Stomach (tissue), 9 donors: ENCODE measurements around the gene RNASET2. TPM values are rescaled to one million over a fixed set of nuclear protein-coding genes. Genes with fewer than 3 reads are reported as not detected.

Experiments used
- DNase-seq, 2 donors: peaks; one replicate each; pipeline versions ENCODE4 v3.0.0 to v3.0.0-alpha.2; 2013 to 2019
- H3K27ac ChIP-seq, 5 donors: fragments of 200-600 bp in 4 of 5; sonication (generic) in 4 of 5; one replicate each; pipeline ENCODE4 v1.5.1; 2013 to 2019; ENCODE audit warnings: mild to moderate bottlenecking in 1 of 5, moderate library complexity in 1 of 5
- H3K27me3 ChIP-seq, 3 donors: fragments of 200-600 bp; sonication (generic); one replicate each; pipeline ENCODE4 v1.5.1; 2017 to 2019; ENCODE audit warnings: mixed run types in 1 of 3
- H3K36me3 ChIP-seq, 4 donors: fragments of 200-600 bp; sonication (generic); 1 replicate in 3 of 4; 2 replicates in 1 of 4; pipeline ENCODE4 v1.5.1; 2016 to 2019
- H3K4me1 ChIP-seq, 4 donors: fragments of 200-600 bp; sonication (generic); one replicate each; pipeline ENCODE4 v1.5.1; 2016 to 2019
- H3K4me3 ChIP-seq, 4 donors: fragments of 200-600 bp; sonication (generic) in 3 of 4; one replicate each; pipeline ENCODE4 v1.5.1; 2016 to 2019; ENCODE audit warnings: mild to moderate bottlenecking in 1 of 4
- H3K9me3 ChIP-seq, 4 donors: fragments of 200-600 bp; sonication (generic); one replicate each; pipeline ENCODE4 v1.5.1; 2016 to 2019
- CTCF ChIP-seq, 7 experiments: fragments of 450-650 bp in 4 of 7; fragments of 200-600 bp in 3 of 7; sonication (generic) in 3 of 7; IDR thresholded peaks; one replicate each; pipeline ENCODE4 v1.5.1; 2016 to 2019; ENCODE audit warnings: antibody characterized with exemption in 7 of 7, control low read depth in 2 of 7, mild to moderate bottlenecking in 1 of 7
- EP300 ChIP-seq: sonication (generic); formaldehyde crosslinking; IDR thresholded peaks from one replicate; pipeline ENCODE4 v1.6.1; 2017; ENCODE audit warnings: antibody characterized with exemption
- POLR2A ChIP-seq, 4 donors: fragments of 450-650 bp; IDR thresholded peaks; one replicate each; pipeline ENCODE4 v1.6.1; 2016; ENCODE audit warnings: antibody characterized with exemption in 4 of 4, control low read depth in 2 of 4, mild to moderate bottlenecking in 1 of 4, moderate library complexity in 1 of 4
- POLR2AphosphoS5 ChIP-seq, 3 donors: sonication (generic); formaldehyde crosslinking; IDR thresholded peaks; one replicate each; pipeline ENCODE4 v1.6.1; 2016; ENCODE audit warnings: antibody characterized with exemption in 3 of 3
- WGBS, 5 donors: extraction: QIAGEN DNeasy Blood & Tissue Kit in 3 of 5; methylation state at CpG; one replicate each; pipeline versions ENCODE4 v1.1.5 to v1.1.7; 2013 to 2018; 5-methylcytosine and 5-hydroxymethylcytosine counted together
- intact Hi-C: fragments of 100-400 bp; cut with DNase I; formaldehyde crosslinking; loops from one replicate; pipeline ENCODE4 v1.15.1; 2023; ENCODE audit warnings: low total_unique reads
- polyA plus RNA-seq, 3 donors: library from polyadenylated mRNA; stranded (reverse); fragments of 200-250 nt; gene quantifications; one replicate each; pipeline ENCODE4 v1.2.3, GENCODE V29; 2013
- total RNA-seq, 5 donors: library from RNA; depleted of rRNA; stranded (reverse); fragments of >200 nt; gene quantifications; one replicate each; pipeline versions ENCODE4 v1.1.0 to v1.2.3, GENCODE V29; 2014 to 2016
- donor health status: healthy with polysubstance abuse.
- donor health status: Bipolar disorder and iron deficiency.
- donor health status: healthy.

RNASET2 gene
- total and polyA plus RNA-seq, 8 donors, result 13.4 to 340 (median 86.3) TPM

GRCh38 chr6:166999884-167000253, 43.5 kb upstream of the RNASET2 start:
- H3K27ac ChIP-seq, result peak overlapping the region; percentile 59 to 84 (median 82)

GRCh38 chr6:166999145-166999883, 43.0 kb upstream of the RNASET2 start, which contains the start of gene CEP43:
CEP43 (plus strand) TSS chr6:166999397; CDS start chr6:166999413, 16 bp downstream.
- intact Hi-C loops, result loop anchor here (5.0 kb wide), 1 partner anchor 37 kb away; no protein-coding TSS in a partner anchor
- Histone ChIP-seq H3K4me3 (peak within 1 kb of the TSS; percentile 84 to 100 (median 91)), H3K4me1 (peaks cover 16 to 42% (median 34%) of the 10 kb centered on the region in 4 donors), H3K27me3 (no peaks in the 10 kb centered on the region), H3K9me3 (no peaks in the 10 kb centered on the region), H3K36me3 (peaks cover 0 to 5% (median 2%) of the 10 kb centered on the region in 4 donors), H3K27ac (peak within 1 kb of the TSS; percentile 66 to 84 (median 82))
- WGBS, 5 donors, result 0 to 1% (median 0%) methylated on average over 6 to 93 of the region's 93 CpGs
- DNase-seq, result peak; percentile 94 to 99
- peak; percentile 52 to 83 (median 57) for TF ChIP-seq POLR2AphosphoS5 (IDR thresholded peaks at IDR 0.05)
- TF ChIP-seq CTCF (IDR thresholded peaks at IDR 0.05), result peak in 3 of 7 experiments; percentile 17 to 51 (median 18)
- TF ChIP-seq EP300, result no peak

More at GRCh38 chr6:166999884-167000253, 43.5 kb upstream of the RNASET2 start:
- 1 to 3% (median 2%) methylated on average over 10 of the region's 10 CpGs for WGBS, 5 donors
- Histone ChIP-seq H3K36me3 (peaks cover 0 to 10% (median 2%) of the 10 kb centered on the region in 4 donors), H3K4me3 (peak overlapping the region; percentile 84 to 100 (median 91)), H3K27me3 (no peaks in the 10 kb centered on the region), H3K4me1 (peaks cover 16 to 47% (median 36%) of the 10 kb centered on the region in 4 donors), H3K9me3 (no peaks in the 10 kb centered on the region)
- intact Hi-C loops, result loop anchor here (5.0 kb wide), 1 partner anchor 38 kb away; no protein-coding TSS in a partner anchor
- no peak for DNase-seq
- no peak for TF ChIP-seq POLR2AphosphoS5 (IDR thresholded peaks at IDR 0.05)
- no peak for TF ChIP-seq CTCF (IDR thresholded peaks at IDR 0.05)
- no peak for TF ChIP-seq POLR2A (IDR thresholded peaks at IDR 0.05)
- no peak for TF ChIP-seq EP300

- intact Hi-C loops, result loop anchor here (5.0 kb wide), 1 partner anchor 36 kb away; no protein-coding TSS in a partner anchor
- Histone ChIP-seq H3K9me3 (no peaks in the 10 kb centered on the region), H3K27ac (peak overlapping the region; percentile 66 to 84 (median 82)), H3K4me3 (peak overlapping the region; percentile 84 to 100 (median 91)), H3K36me3 (peaks cover 0 to under 1% (median 0%) of the 10 kb centered on the region in 4 donors), H3K4me1 (peaks cover 16 to 42% (median 34%) of the 10 kb centered on the region in 4 donors), H3K27me3 (no peaks in the 10 kb centered on the region)
- peak; percentile 27 to 54 for DNase-seq
- no peak for TF ChIP-seq POLR2AphosphoS5 (IDR thresholded peaks at IDR 0.05)
- no peak for TF ChIP-seq EP300
- no peak for TF ChIP-seq CTCF (IDR thresholded peaks at IDR 0.05)
- TF ChIP-seq POLR2A (IDR thresholded peaks at IDR 0.05), result no peak
- WGBS, 5 donors, result 0 to 2% (median 1%) methylated on average over 35 to 96 of the region's 96 CpGs
These were observed 42.1 kb upstream of the RNASET2 start for GRCh38 chr6:166998256-166999144.

- H3K4me3 ChIP-seq, result peak overlapping the region; percentile 84 to 100 (median 91)
- H3K27ac ChIP-seq, result peak overlapping the region; percentile 66 to 84 (median 82)
- peak; percentile 69 to 90 for DNase-seq
- peak in 5 of 7 experiments; percentile 16 to 42 (median 32) for TF ChIP-seq CTCF (IDR thresholded peaks at IDR 0.05)
- TF ChIP-seq POLR2A (IDR thresholded peaks at IDR 0.05), result no peak
- H3K9me3 ChIP-seq, result no peaks in the 10 kb centered on the region
- 0 to 5% (median 4%) methylated on average over 27 to 38 of the region's 38 CpGs for WGBS, 5 donors
- H3K27me3 ChIP-seq, result no peaks in the 10 kb centered on the region
- H3K4me1 ChIP-seq, result peaks cover 16 to 42% (median 34%) of the 10 kb centered on the region in 4 donors
- no peaks in the 10 kb centered on the region for H3K36me3 ChIP-seq
- intact Hi-C loops, result loop anchor here (5.0 kb wide), 1 partner anchor 36 kb away; no protein-coding TSS in a partner anchor
These were observed 41.5 kb upstream of the RNASET2 start for GRCh38 chr6:166997768-166998255.
